GM19324 (cell line): Measurements from ENCODE around the gene CERS4.
"Not testable (repeated sequence)": the region's sequence is repeated elsewhere in the genome, so short reads cannot be mapped to it uniquely, and the experiment has no call there.

Experiments used
- ATAC-seq: cut with Tn5 transposase; IDR thresholded peaks from one replicate; pipeline ENCODE4 v1.9.1; 2021; ENCODE audit warnings: mild to moderate bottlenecking, moderate library complexity; ENCODE audit not compliant: unreplicated experiment, low FRiP score

Gene CERS4

DNA sequence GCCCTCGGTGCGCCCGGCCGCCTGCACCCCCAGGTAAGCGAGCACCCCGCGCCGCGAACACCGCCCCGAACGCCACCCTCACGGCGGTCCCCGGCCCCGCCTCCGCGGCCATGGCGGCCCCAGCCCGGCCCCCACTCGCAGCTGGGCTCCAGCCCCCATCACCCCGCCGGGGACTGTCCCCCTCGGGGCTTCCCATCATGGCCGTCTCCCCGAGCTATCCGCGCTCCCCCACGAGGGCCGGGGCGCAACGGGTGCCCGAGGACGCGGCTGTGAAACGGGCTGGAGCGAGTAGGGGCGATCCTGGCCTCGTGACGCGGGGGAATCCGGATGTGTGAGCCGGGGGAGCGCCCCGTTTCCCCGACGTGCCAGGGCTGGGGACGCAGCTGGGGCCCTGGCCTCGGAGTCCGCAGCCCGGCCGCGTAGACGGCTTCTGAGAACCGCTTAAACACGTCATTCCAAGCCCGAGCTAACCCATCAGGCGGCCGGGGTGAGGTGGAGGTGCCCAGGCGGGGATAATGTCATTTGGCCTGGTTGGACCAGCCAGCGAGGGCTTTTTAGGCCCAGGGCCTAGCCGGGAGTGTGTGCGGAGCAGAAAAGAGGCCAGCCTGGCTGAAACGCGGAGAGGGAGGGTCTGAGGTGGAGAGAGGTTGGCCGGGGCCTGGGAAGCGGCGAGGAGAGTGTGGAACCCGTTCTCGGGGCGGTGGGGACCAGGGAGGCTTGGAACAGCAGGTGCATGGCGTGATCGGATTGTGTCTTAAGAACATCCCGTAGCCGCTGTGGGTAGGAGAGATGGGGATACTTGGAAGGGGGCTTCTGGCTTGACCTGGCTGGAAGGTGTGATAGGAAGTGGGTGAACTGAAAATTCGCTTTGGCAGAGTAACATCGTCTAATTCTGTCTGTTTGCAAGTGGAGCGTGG, 550 bp downstream of the CERS4 start:
- peak; percentile 68 for ATAC-seq

DNA sequence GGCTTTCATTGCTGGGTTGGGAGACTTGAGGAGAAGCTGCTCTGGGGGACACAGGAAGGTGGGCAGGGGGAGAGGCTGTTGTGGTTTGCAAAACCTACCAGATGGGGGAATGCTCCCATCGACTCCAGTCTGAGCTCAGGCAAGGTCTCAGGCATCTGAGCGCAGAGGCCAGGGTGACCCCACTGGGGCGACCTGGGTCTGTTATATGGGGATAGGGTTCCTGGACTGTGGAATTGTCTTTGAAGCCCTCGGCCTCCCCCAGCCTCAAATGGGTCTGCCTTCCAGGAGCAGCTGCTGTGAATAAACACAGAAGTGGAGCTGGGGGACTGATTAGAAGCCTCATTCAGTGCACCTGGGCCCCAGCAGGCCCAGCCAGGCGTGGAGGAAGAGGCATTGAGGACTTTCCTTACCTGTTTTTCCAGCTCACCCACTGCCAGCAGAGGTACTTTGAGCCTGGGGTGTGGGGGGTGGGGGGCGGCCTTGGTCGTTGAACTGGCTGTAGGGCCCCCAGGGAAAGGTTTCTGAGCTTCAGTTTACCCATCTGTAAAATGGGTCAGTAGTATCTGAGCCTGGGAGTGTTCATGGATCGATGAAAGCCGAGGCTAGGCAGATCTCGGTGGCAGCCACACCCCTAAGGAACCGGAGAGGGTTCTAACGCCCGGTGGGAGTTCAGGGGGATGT, 1.4 kb downstream of the CERS4 start:
- ATAC-seq, result no peak

DNA sequence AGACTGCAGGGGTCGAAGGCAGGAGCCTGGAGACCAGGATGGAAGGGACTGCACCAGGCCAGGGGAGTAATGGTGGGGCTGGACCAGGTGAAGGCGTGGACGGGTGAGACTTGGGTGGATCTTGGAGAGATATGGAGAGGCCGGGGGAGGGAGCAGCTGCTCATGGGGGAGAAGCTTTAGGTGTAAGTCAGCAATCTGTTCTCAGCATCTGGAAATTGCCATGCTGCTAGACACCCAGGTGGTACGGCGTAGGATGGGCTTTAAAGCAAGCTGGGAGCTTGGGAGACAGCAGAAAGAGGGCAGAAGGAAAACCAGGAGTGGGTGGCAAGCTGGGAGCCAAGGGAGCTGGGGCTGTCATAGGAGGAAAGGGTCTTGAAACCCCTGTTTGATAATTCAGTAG, 3.0 kb downstream of the CERS4 start:
- ATAC-seq, result no peak

DNA sequence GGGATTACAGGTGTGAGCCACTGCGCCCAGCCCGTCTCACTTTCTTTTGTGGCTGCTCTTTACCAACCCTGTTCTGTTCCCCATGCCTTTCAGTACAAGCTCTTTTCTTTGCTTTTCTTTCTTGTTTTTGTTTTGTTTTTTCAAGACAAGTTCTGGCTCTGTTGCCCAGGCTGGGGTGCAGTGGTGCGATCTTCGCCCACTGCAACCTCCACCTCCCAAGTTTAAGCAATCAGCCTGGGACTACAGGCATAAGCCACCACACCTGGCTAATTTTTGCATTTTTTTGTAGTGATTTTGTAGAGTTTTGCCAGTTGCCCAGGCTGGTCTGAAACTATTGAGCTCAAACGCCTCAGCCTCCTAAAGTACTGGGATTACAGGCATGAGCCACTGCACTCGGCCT, 3.7 kb downstream of the CERS4 start:
- ATAC-seq, result no peak

DNA sequence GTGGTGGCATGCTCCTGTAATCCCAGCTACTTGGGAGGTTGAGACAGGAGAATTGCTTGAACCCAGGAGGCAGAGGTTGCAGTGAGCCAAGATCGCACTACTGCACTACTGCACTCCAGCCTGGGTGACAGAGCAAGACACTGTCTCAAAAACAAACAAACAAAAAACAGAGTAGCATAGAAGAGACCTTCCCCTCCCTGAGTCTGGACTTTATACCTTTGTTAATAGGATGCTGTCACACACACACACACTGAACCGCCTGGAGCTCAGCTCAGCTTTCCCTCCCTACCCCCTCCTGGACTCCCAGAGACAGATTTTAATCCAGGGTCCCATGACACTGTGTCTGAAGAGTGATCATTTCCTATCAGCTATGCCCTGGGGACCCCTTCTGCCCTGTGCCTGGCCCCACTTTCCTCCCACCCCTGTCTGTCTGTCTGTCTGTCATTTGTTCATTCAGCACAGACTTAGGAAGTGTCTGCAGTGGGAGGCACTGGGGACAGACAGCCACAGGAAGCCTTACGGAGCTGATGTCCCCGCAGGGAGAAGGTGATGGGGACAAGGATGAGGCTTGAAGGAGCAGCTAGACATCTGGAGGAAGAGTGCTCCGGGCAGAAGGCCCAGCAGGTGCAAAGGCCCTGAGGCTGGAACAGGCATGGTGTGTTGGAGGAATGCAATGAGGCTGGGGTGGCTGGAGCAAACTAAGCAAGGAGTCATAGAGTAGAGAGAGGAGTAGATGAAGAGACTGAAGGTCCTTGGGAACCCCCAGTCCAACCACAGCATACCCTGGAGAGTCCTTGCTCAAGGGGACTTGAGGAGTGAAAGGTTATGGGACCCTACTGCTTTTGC, 4.9 kb downstream of the CERS4 start:
- ATAC-seq, result no peak

DNA sequence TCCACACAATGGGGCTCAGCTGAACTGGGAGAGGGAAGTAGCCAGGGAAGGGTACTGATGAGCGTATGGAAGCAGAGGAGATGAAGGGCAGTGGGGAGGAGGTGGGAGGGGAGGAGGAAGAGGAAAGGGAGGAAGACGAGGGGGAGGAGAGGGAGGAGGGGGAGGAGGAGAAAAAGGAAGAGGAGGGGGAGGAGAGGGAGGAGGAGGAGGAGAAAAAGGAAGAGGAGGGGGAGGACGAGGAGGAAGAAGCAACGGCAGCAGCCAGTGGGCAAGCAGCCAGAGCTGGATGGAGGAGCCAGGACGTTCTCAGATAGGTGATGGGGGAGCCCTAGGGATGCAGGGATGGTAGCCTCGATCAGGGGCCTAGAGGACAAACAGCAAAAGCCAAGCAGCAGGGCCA, 5.6 kb downstream of the CERS4 start:
- ATAC-seq, result no peak

DNA sequence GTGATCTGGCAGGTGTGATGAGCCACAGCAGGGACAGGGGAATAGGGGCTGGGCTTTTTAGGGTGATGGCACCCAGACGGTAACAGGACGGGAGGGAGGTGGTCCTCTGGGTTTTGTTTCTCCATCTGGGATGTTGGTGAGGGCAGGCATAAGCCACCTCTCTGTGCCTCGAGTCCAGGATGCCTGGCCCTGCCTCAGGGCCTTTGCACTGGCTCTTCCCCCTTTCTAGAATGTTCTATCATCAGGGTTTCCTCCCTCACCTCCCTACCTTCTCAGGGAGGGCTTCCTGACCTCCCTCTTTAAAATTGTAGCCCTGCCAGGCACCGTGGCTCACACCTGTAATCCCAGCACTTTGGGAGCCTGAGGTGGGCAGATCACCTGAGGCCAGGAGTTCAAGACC, 6.6 kb downstream of the CERS4 start:
- ATAC-seq, result no peak

DNA sequence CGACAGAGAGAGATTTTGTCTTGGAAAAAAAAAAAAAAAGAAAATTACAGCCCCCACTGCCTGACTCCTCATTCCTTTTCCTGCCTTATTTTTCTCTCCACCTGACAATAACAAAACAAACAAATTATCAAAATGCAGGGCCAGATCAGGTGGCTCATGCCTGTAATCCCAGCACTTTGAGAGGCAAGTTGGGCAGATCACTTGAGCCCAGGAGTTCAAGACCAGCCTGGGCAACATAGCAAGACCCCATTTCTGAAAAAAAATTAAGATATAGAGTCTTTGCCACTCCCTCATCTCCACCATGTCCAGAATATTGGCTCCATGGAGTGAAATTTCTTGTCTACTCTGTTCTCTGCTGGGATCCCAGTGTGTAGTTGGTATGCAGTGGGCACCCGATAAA, 7.2 kb downstream of the CERS4 start:
- ATAC-seq, result no peak

DNA sequence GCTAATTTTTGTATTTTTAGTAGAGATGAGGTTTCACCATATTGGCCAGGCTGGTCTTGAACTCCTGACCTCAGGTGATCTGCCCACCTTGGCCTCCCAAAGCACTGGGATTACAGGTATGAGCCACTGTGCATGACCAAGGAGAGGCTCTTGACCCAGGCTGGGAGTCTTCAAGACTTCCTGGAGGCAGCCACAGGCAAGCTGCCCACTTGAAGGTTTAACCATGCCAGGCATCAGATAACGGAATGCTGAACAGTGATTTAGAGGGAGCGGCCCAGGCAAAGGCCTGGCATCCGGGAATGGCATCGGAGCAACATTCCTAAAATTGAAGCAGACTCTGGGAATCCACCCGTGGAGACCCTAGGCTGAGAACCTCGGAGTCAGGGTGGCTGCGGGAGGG, 9.0 kb downstream of the CERS4 start:
- ATAC-seq, result not testable (repeated sequence)

DNA sequence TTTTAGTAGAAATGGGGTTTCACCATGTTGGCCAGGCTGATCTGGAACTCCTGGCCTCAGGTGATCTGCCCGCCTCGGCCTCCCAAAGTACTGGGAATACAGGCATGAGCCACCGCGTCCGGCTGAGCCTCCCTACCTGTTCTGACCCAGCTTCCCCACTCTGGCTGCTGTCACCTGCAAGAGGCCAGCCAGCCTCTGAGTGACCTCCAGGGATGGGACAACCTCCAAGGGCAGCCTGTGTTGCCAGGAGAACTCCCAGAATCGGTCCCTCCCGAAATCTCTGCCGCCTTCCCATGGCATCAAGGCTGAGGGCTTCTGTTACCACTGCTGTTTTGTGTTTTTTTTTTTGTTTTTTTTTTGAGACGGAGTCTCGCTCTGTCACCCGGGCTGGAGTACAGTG, 11.3 kb downstream of the CERS4 start:
- no peak for ATAC-seq

DNA sequence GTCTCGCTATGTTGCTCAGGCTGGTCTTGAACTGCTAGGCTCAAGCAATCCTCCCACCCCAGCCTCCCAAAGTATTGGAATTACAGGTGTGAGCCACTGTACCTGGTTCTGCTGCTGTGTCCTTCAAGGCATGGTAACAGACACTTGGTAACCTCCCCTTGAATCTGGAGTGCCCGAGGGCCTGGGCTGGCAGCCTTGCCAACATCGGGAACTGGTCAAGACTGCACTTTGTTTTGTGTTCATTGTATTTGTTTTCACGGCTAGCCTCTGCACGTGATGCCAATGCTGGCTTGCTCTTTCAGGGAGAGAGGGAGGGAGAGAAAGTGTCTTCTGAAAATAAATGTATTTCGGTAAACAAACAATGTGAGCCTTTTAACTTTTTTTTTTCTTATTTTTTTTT, 12.0 kb downstream of the CERS4 start:
- ATAC-seq, result no peak

DNA sequence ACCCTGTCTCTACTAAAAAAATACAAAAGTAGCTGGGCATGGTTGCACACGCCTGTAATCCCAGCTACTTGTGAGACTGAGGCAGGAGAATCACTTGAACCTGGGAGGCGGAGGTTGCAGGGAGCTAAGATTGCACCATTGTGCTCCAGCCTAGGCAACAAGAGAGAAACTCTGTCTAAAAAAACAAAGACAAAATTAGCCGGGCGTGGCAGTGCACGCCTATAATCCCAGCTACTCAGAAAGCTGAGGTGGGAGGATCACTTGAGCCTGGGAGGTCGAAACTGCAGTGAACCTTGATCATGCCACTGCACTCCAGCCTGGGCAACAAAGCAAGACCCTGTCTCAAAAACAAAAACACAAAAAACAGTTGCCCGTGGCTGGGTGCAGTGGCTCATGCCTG, 14.3 kb downstream of the CERS4 start:
- ATAC-seq, result not testable (repeated sequence)

DNA sequence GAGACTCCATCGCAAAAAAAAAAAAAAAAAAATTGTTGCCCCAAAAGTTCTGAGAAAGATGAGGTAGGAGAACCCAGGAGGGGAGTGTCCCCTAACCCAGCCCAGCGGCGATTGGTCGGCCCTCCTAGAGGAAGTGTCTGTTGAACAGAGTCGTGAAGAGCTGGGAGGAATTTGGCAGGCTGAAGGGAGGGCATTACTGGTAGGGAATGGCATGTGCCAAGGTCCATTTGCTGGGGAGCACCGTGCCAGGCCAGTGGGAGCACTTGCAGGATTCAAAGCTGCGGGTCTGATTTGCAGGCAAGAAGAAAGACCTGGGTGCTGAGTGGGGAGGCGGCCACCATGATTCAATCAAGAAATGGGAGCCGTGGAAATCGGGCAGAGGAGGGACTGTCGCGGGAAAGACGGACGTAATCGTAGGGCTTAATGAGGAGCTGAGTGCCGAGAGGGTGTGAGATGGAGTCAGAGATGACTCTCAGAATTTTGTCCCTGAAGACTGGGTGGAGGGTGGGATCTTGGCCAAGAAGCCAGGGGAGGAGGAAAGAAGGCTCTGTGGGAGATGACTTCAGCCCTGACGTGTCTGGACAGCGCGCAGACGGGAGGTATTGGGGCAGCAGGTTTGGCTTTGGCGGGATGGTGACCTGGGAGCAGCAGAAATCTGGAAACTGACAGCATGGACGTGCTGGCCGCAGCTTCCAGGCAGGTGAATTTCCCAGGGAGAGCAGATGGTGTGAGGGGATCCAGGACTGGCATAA, 15.4 kb downstream of the CERS4 start:
- ATAC-seq, result no peak

DNA sequence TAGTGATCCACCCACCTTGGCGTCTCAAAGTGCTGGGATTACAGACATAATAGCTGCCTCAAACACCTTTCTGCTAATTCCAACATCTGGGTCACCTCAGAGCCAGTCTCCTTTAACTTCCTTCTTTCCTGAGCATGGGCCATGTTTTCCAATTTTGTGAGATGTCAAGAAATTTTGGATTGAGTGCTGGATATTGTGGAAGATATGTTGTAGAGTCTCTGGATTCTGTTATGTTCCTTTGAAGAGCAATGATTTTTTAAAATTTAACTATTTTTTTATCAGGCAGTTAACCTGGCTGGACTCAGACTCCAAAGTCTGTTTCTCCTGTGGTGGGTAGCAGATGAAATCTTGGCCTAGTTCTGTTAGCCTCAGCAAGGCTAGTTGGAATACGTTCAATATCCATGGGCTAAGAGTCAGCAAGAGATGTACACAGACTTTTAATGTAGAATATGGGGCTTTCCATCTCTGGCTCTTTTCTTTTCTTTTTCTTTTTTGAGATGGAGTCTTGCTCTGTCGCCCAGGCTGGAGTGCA, 22.0 kb downstream of the CERS4 start:
- no peak for ATAC-seq

DNA sequence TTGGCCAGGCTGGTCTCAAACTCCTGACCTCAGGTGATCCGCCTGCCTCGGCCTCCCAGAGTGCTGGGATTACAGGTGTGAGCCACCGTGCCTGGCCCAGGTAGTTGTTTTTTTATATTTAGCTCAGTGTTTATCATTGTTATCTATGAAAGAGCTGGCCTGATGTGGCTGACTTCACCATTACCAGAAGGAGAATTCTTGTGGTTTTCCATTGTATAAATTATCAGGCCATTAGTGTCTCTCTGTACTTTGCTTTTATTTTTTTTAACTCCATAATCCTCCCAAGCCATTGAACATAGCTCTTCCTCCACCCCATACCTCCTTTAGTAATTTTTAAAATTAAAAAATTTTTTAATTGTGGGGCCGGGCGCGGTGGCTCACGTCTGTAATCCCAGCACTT, 24.2 kb downstream of the CERS4 start:
- no peak for ATAC-seq

DNA sequence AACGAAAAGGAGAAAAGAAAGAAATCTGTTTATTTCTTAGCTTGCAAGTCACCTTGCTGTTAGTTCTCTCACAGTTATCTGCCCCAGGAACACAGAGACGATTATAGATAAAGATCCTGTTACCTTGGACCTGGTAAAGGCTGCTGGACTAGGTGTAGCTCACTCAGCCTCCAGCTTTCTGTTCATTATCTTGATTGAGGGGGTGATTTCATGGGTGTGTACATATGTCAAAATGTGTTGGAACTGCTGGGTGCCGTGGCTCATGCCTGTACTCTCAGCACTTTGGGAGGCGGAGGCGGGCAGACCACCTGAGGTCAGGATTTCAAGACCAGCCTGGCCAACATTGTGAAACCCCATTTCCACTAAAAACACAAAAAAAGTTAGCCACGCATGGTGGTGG, 27.9 kb downstream of the CERS4 start:
- no peak for ATAC-seq

DNA sequence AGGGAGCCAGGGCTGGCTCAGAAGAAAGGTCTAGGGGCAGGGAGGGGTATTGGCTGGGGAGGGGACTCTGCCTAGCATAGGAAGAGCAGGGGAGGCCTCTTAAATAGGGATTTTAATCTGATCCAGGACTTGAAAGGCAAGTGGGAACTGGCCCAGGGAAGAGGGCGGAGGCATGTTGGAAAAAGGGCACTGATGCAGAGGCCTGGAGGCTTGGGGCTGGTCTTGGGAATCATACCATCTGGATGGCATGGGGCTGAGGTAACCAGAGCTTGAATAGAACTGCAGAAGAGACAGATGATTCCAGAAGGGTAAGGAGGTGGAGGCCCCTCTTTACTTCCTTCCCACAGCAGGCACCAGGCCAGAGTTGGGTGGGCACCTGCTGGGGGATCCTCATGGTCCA, 29.1 kb downstream of the CERS4 start:
- ATAC-seq, result no peak

DNA sequence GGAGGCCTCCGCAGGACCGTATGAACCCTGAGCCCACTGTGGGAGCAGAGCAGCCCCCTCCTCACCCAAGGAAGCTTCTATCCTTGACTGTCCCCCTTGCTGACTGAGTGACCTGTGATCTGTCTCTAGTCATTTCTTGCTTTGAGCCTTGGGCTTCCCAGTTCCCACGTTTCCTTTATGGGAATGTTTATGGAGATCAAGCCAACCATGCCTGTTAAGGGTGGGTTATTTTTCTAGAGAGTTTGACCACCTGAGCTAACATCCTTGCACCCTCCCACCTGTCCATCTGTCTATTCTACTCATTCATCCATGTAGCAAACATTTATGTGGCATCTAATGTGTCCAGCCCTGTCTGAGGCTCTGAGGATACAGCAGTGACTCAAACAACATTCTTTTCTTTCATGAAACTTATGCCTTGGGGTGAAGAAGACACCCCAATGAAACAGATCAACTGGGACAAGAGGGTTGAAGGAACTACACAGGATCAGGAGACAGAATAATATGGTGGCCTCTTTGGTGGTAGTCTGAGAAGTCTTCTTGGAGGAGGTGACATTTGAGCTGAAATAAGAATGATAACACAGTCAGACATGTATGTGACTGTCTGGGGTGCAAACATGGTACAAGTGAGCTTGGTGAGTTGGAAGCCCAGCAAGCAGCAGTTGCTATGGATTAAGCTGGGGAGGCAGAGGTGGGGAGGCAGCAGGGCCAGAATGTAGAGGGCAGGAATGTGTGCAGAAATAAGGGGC, 30.5 kb downstream of the CERS4 start:
- ATAC-seq, result no peak
